CD4-positive, alpha-beta T cell treated with Interleukin-15 for 1 hour (primary cell): Measurements from ENCODE around the gene TBCD.
A peak's percentile ranks its signal among the peaks of the same experiment; 100 is the strongest.

Source experiments
- DNase-seq: peaks from one replicate; pipeline ENCODE4 v3.0.0-alpha.2; 2020

Gene TBCD

GRCh38 chr17:82909322-82909904, 157.5 kb downstream of the TBCD start:
- peak; percentile 74 for DNase-seq

GRCh38 chr17:82910041-82910481, 158.2 kb downstream of the TBCD start:
- DNase-seq: no peak

GRCh38 chr17:82910770-82911169, 158.9 kb downstream of the TBCD start:
- no peak for DNase-seq

- DNase-seq: no peak
Observed at GRCh38 chr17:82911822-82912221, 160.0 kb downstream of the TBCD start.

GRCh38 chr17:82912484-82913089, 160.7 kb downstream of the TBCD start:
- DNase-seq: no peak

- DNase-seq: no peak
Observed at GRCh38 chr17:82913304-82914043, 161.6 kb downstream of the TBCD start.

- no peak for DNase-seq
Observed at GRCh38 chr17:82914375-82914774, 162.5 kb downstream of the TBCD start.

- no peak for DNase-seq
Observed at GRCh38 chr17:82915010-82915756, 163.3 kb downstream of the TBCD start.

GRCh38 chr17:82915757-82916027, 163.8 kb downstream of the TBCD start:
- no peak for DNase-seq

GRCh38 chr17:82917699-82918345, 166.0 kb downstream of the TBCD start:
- DNase-seq: no peak

GRCh38 chr17:82918508-82918907, 166.6 kb downstream of the TBCD start:
- DNase-seq: no peak

GRCh38 chr17:82920150-82920549, 168.3 kb downstream of the TBCD start:
- no peak for DNase-seq

GRCh38 chr17:82920715-82921114, 168.8 kb downstream of the TBCD start:
- no peak for DNase-seq

GRCh38 chr17:82921426-82921825, 169.6 kb downstream of the TBCD start:
- no peak for DNase-seq

- DNase-seq: peak; percentile 6
Observed at GRCh38 chr17:82922646-82923045, 170.8 kb downstream of the TBCD start.

GRCh38 chr17:82923366-82924113, 171.7 kb downstream of the TBCD start:
- DNase-seq: peak; percentile 16

GRCh38 chr17:82924214-82924613, 172.3 kb downstream of the TBCD start:
- DNase-seq: no peak

- no peak for DNase-seq
Observed at GRCh38 chr17:82924812-82925211, 172.9 kb downstream of the TBCD start.

GRCh38 chr17:82925336-82925735, 173.5 kb downstream of the TBCD start:
- no peak for DNase-seq

GRCh38 chr17:82926081-82926480, 174.2 kb downstream of the TBCD start:
- DNase-seq: no peak

GRCh38 chr17:82926716-82927115, 174.9 kb downstream of the TBCD start:
- no peak for DNase-seq

- no peak for DNase-seq
Observed at GRCh38 chr17:82927311-82927660, 175.4 kb downstream of the TBCD start.
